ENCODE data around the gene STUM. TPM values are rescaled to one million over a fixed set of nuclear protein-coding genes. Genes with fewer than 3 reads are reported as not detected.

STUM gene
- polyA plus RNA-seq, 1 of the 3 experiments (the other 2 are of a cell fraction): not detected

DNA sequence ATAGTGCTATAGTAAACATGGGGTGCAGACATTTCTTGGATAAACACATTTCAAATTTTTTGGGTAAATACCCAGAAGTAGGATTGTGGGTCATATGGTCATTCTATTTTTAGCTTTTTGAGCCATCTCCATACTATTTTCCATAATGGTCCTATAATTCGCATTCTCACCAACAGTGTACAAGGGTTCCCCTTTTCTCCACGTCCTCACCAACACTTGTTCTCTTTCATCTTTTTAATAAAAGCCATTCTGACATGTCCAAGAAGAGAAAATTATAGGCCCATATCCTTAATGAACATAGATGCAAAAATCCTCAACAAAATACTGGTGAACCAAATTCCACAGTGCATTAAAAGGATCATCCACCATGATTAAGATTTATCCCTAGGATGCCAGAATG lies 8.9 kb downstream of the STUM start:
- Histone ChIP-seq H3K9me3 (no peaks in the 10 kb centered on the region), H3K9me2 (no peaks in the 10 kb centered on the region), H3K4me2 (no peak overlapping the region), H4K20me1 (ENCODE audit: insufficient read depth) (no peaks in the 10 kb centered on the region), H3K9ac (no peak overlapping the region), H3K4me3 (ENCODE audit: low read depth in 2 of 2, low read length in 1 of 2) (no peak overlapping the region), H3F3A (replicated peaks; ENCODE audit: insufficient read depth) (no peaks in the 10 kb centered on the region), H3K4me1 (ENCODE audit: control insufficient read depth in 1 of 2, insufficient read depth in 2 of 2, low read depth in 1 of 2, low read length in 1 of 2) (no peaks in the 10 kb centered on the region), H3K27me3 (ENCODE audit: insufficient read depth) (peaks cover 25% of the 10 kb centered on the region), H2AFZ (ENCODE audit: low read depth) (no peak overlapping the region), H3K79me2 (ENCODE audit: insufficient read depth) (no peaks in the 10 kb centered on the region), H3K36me3 (replicated peaks in 1 of 2; ENCODE audit: control insufficient read depth in 1 of 2, insufficient read depth in 2 of 2, low read length in 1 of 2) (no peaks in the 10 kb centered on the region), H3K27ac (ENCODE audit: low read depth in 2 of 2, low read length in 1 of 2) (no peak overlapping the region)
- 26% methylated on average over 2 of the region's 2 CpGs for WGBS (ENCODE audit: low lambda C conversion rate)
- CTCF ChIA-PET: no interaction called here
- TF ChIP-seq YY1 (IDR thresholded peaks at IDR 0.05; ENCODE audit: low read depth) (no peak), NFIC (IDR thresholded peaks at IDR 0.05; ENCODE audit: borderline replicate concordance) (no peak), GABPA (IDR thresholded peaks at IDR 0.05; ENCODE audit: low read depth) (no peak), RXRA (IDR thresholded peaks at IDR 0.05; ENCODE audit: borderline replicate concordance, low read depth) (no peak), TCF12 (IDR thresholded peaks at IDR 0.05) (no peak), RCOR1 (IDR thresholded peaks at IDR 0.05; ENCODE audit: low read length) (no peak), MEF2A (IDR thresholded peaks at IDR 0.05; ENCODE audit: borderline replicate concordance, low read depth) (no peak), SMC3 (IDR thresholded peaks at IDR 0.05; ENCODE audit: low read depth, low read length) (no peak), CHD2 (IDR thresholded peaks at IDR 0.05; ENCODE audit: low read length, partially characterized antibody) (no peak), JUND (IDR thresholded peaks at IDR 0.05) (no peak)
- TF ChIP-seq, protein P1, sequence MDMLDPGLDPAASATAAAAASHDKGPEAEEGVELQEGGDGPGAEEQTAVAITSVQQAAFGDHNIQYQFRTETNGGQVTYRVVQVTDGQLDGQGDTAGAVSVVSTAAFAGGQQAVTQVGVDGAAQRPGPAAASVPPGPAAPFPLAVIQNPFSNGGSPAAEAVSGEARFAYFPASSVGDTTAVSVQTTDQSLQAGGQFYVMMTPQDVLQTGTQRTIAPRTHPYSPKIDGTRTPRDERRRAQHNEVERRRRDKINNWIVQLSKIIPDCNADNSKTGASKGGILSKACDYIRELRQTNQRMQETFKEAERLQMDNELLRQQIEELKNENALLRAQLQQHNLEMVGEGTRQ (IDR thresholded peaks at IDR 0.05; ENCODE audit: borderline replicate concordance, low read depth, low read length): no peak
- TF ChIP-seq, protein P2, sequence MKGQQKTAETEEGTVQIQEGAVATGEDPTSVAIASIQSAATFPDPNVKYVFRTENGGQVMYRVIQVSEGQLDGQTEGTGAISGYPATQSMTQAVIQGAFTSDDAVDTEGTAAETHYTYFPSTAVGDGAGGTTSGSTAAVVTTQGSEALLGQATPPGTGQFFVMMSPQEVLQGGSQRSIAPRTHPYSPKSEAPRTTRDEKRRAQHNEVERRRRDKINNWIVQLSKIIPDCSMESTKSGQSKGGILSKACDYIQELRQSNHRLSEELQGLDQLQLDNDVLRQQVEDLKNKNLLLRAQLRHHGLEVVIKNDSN (IDR thresholded peaks at IDR 0.05; ENCODE audit: borderline replicate concordance, low read depth): no peak
- no peak for DNase-seq
- POLR2A ChIA-PET: no interaction called here

DNA sequence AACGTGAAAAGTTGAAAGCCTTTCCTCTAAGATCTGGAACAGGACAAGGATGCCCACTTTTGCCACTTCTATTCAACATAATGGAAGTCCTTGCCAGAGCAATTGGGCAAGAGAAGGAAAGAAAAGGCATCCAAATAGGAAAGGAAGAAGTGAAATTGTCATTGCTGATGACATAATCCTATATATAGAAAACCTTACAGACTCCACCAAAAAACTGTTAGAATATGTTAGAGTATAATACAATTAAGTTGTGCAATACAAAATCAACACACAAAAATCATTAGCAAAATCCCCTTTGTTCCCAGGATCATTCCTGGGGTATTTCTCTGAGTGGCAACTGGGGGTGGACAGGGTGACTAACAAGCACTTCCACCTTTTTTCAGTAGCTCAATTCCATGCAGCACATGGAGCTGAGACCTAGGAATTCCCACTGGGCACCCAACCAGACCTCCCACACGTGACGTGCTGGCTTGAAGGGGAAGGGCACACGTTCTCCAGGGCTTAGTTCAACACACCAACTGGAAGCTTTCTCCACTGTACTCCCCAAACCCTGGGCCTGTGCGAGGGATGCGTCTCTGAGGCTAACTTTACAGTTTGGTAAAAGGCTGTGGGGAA lies 9.6 kb downstream of the STUM start:
- no peaks in the 10 kb centered on the region for H3K4me1 ChIP-seq (ENCODE audit: control insufficient read depth in 1 of 2, insufficient read depth in 2 of 2, low read depth in 1 of 2, low read length in 1 of 2)
- no peaks in the 10 kb centered on the region for H3K36me3 ChIP-seq (replicated peaks in 1 of 2; ENCODE audit: control insufficient read depth in 1 of 2, insufficient read depth in 2 of 2, low read length in 1 of 2)
- no peaks in the 10 kb centered on the region for H3K79me2 ChIP-seq (ENCODE audit: insufficient read depth)
- H3K9ac ChIP-seq: no peak overlapping the region
- no peaks in the 10 kb centered on the region for H3K9me3 ChIP-seq
- 35% methylated on average over 5 of the region's 6 CpGs for WGBS (ENCODE audit: low lambda C conversion rate)
- H4K20me1 ChIP-seq (ENCODE audit: insufficient read depth): no peaks in the 10 kb centered on the region
- H3K27me3 ChIP-seq (ENCODE audit: insufficient read depth): peaks cover 25% of the 10 kb centered on the region
- no peak for DNase-seq
- CTCF ChIA-PET: no interaction called here
- no peak overlapping the region for H3K4me3 ChIP-seq (ENCODE audit: low read depth in 2 of 2, low read length in 1 of 2)
- no peaks in the 10 kb centered on the region for H3K9me2 ChIP-seq
- H3K27ac ChIP-seq (ENCODE audit: low read depth in 2 of 2, low read length in 1 of 2): no peak overlapping the region
- H2AFZ ChIP-seq (ENCODE audit: low read depth): no peak overlapping the region
- no peaks in the 10 kb centered on the region for H3F3A ChIP-seq (replicated peaks; ENCODE audit: insufficient read depth)
- POLR2A ChIA-PET: no interaction called here
- no peak overlapping the region for H3K4me2 ChIP-seq
- TF ChIP-seq RXRA (IDR thresholded peaks at IDR 0.05; ENCODE audit: borderline replicate concordance, low read depth): no peak
- no peak for TF ChIP-seq TCF12 (IDR thresholded peaks at IDR 0.05)
- no peak for TF ChIP-seq POLR2AphosphoS5 (IDR thresholded peaks at IDR 0.05; ENCODE audit: low read depth, low read length)
- TF ChIP-seq YY1 (IDR thresholded peaks at IDR 0.05; ENCODE audit: low read depth): no peak
- no peak for TF ChIP-seq PBX3 (IDR thresholded peaks at IDR 0.05)
- TF ChIP-seq, protein P3, sequence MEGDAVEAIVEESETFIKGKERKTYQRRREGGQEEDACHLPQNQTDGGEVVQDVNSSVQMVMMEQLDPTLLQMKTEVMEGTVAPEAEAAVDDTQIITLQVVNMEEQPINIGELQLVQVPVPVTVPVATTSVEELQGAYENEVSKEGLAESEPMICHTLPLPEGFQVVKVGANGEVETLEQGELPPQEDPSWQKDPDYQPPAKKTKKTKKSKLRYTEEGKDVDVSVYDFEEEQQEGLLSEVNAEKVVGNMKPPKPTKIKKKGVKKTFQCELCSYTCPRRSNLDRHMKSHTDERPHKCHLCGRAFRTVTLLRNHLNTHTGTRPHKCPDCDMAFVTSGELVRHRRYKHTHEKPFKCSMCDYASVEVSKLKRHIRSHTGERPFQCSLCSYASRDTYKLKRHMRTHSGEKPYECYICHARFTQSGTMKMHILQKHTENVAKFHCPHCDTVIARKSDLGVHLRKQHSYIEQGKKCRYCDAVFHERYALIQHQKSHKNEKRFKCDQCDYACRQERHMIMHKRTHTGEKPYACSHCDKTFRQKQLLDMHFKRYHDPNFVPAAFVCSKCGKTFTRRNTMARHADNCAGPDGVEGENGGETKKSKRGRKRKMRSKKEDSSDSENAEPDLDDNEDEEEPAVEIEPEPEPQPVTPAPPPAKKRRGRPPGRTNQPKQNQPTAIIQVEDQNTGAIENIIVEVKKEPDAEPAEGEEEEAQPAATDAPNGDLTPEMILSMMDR (IDR thresholded peaks at IDR 0.05): no peak
- no peak for TF ChIP-seq TAF1 (IDR thresholded peaks at IDR 0.05; ENCODE audit: borderline replicate concordance, low read depth, low read length)
- TF ChIP-seq SIN3A (IDR thresholded peaks at IDR 0.05; ENCODE audit: borderline replicate concordance, low read depth, low read length): no peak
- TF ChIP-seq, protein P4, sequence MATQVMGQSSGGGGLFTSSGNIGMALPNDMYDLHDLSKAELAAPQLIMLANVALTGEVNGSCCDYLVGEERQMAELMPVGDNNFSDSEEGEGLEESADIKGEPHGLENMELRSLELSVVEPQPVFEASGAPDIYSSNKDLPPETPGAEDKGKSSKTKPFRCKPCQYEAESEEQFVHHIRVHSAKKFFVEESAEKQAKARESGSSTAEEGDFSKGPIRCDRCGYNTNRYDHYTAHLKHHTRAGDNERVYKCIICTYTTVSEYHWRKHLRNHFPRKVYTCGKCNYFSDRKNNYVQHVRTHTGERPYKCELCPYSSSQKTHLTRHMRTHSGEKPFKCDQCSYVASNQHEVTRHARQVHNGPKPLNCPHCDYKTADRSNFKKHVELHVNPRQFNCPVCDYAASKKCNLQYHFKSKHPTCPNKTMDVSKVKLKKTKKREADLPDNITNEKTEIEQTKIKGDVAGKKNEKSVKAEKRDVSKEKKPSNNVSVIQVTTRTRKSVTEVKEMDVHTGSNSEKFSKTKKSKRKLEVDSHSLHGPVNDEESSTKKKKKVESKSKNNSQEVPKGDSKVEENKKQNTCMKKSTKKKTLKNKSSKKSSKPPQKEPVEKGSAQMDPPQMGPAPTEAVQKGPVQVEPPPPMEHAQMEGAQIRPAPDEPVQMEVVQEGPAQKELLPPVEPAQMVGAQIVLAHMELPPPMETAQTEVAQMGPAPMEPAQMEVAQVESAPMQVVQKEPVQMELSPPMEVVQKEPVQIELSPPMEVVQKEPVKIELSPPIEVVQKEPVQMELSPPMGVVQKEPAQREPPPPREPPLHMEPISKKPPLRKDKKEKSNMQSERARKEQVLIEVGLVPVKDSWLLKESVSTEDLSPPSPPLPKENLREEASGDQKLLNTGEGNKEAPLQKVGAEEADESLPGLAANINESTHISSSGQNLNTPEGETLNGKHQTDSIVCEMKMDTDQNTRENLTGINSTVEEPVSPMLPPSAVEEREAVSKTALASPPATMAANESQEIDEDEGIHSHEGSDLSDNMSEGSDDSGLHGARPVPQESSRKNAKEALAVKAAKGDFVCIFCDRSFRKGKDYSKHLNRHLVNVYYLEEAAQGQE (IDR thresholded peaks at IDR 0.05; ENCODE audit: low read depth, low read length): no peak
- TF ChIP-seq, protein P2 (IDR thresholded peaks at IDR 0.05; ENCODE audit: borderline replicate concordance, low read depth): no peak
- no peak for TF ChIP-seq MEF2A (IDR thresholded peaks at IDR 0.05; ENCODE audit: borderline replicate concordance, low read depth)
